GM18511 (cell line): ENCODE measurements around the gene CNOT10.
A peak's percentile ranks its signal among the peaks of the same experiment; 100 is the strongest.
"Not testable (repeated sequence)": the region's sequence is repeated elsewhere in the genome, so short reads cannot be mapped to it uniquely, and the experiment has no call there.

Experiments
- ATAC-seq: cut with Tn5 transposase; IDR thresholded peaks from one replicate; pipeline ENCODE4 v1.9.1; 2021; ENCODE audit warnings: mild to moderate bottlenecking, moderate library complexity; ENCODE audit not compliant: unreplicated experiment

The CNOT10 gene, protein sequence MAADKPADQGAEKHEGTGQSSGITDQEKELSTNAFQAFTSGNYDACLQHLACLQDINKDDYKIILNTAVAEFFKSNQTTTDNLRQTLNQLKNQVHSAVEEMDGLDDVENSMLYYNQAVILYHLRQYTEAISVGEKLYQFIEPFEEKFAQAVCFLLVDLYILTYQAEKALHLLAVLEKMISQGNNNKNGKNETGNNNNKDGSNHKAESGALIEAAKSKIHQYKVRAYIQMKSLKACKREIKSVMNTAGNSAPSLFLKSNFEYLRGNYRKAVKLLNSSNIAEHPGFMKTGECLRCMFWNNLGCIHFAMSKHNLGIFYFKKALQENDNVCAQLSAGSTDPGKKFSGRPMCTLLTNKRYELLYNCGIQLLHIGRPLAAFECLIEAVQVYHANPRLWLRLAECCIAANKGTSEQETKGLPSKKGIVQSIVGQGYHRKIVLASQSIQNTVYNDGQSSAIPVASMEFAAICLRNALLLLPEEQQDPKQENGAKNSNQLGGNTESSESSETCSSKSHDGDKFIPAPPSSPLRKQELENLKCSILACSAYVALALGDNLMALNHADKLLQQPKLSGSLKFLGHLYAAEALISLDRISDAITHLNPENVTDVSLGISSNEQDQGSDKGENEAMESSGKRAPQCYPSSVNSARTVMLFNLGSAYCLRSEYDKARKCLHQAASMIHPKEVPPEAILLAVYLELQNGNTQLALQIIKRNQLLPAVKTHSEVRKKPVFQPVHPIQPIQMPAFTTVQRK

GRCh38 chr3:32684800-32685542, at the start of gene CNOT10:
Gene CNOT10, plus strand, starts transcription at chr3:32685188. Its CDS starts 273 bp downstream, at chr3:32685461.
- ATAC-seq: peak; percentile 98

GRCh38 chr3:32640939-32641338, 44.0 kb upstream of the CNOT10 start:
- no peak for ATAC-seq

DNA sequence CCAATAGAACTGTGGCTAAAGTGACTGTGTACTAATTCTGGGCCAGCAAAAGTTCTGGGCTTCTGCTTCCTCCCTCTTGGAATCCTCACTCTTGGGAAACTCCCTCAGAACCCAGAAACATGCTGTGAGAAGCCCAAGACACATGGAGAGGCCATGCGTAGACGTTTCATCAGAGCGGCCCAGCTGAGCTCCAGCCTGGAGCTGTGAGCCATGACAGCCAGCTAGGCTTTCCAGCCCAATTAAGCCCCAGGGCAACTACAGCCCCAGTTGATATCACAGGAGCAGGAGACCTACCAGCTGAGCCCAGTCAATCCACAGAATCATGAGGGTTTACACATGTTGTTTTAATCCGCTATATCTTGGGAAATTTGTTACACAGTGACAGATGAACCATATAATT, 43.6 kb upstream of the CNOT10 start:
- ATAC-seq: no peak

GRCh38 chr3:32643354-32643753, 41.6 kb upstream of the CNOT10 start:
- no peak for ATAC-seq

GRCh38 chr3:32643816-32644215, 41.2 kb upstream of the CNOT10 start:
- no peak for ATAC-seq

DNA sequence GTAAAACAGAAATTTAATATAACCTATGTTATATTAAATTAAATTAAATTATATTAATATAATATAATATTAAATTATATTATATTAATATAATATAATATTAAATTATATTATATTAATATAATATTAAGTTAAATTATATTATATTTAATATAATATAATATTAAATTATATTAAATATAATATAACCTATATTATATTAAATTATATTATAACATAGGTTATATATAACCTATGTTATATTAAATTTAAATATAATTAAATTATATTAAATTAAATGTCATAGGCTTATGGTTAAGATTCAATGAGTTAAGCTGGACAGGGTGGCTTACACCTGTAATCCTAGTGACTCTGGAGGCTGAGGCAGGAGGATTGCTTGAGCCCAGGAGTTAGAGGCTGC, 40.6 kb upstream of the CNOT10 start:
- no peak for ATAC-seq

GRCh38 chr3:32646761-32647160, 38.2 kb upstream of the CNOT10 start:
- ATAC-seq: no peak

- not testable (repeated sequence) for ATAC-seq
Measured at GRCh38 chr3:32652337-32653100, 32.5 kb upstream of the CNOT10 start.

DNA sequence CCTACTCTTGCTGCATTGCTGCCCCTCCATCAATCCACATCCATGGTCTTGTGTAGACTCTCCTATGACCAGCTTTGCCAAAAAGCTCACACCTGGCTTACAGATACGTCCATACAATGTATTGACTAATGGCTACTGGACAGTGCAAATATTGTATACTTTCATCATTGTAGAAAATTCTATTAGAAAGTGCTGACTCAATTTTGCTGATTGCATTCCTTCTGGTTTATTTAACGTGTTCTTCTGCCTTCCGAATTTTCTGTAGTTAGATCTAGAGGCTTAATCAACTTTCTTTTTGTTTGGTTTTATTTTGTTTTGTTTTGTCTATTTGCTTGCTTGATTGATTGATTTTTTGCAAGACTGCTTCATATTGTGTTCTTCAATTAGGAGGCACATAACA, 29.8 kb upstream of the CNOT10 start:
- no peak for ATAC-seq

DNA sequence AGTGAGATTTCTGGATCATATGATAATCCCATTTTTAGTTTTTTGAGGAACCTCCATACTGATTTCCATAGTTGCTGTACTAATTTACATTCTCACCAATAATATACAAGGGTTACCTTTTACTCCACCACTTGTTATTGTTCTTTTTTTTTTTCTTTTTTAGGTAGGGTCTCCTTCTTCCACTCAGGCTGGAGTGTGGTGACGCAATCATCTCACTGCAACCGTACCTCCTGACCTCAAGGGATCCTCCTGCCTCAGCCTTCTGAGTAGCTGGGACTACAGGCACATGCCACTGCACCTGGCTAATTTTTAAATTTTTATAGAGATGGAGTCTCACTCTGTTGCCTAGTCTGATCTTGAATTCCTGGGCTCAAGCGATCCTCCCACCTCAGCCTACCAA, 24.4 kb upstream of the CNOT10 start:
- ATAC-seq: no peak

- ATAC-seq: no peak
Measured at GRCh38 chr3:32662647-32663046, 22.3 kb upstream of the CNOT10 start.

GRCh38 chr3:32664630-32665075, 20.3 kb upstream of the CNOT10 start:
- not testable (repeated sequence) for ATAC-seq

DNA sequence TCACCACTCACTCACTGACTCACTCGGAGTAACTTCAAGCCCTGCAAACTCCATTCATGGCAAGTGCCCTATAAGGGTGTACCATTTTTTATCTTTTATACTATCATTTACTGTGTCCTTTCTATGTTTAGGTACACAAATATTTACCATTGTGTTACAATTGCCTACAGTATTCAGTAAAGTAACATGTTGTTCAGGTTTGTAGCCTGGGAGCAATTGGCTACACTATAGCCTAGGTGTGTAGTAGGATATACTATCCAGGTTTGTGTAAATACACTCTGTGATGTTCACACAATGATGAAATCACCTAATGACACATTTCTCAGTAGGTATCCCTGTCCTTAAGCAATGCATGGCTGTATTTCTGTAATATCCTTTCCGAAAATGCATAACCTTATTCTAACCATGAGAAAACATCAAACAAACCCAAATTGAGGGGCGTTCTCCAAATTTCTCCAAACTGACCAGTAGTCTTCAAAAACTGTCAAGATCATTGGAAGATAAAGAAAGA, 17.9 kb upstream of the CNOT10 start:
- ATAC-seq: no peak

DNA sequence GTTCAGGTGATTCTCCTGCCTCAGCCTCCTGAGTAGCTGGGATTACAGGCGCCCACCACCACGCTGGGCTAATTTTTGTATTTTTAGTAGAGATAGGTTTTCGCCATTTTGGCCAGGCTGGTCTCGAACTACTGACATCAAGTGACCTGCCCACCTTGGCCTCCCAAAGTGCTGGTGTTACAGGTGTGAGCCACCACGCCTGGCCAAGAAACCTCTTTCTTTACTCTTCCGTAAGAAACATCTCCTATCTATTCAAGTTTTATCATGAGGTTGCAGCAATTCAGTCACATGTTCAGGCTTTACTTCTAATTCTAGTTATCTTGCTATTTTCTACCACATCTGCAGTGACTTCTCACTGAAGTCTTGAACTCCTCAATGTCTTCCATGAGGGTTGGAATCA, 15.8 kb upstream of the CNOT10 start:
- ATAC-seq: not testable (repeated sequence)

GRCh38 chr3:32673730-32674129, 11.3 kb upstream of the CNOT10 start:
- not testable (repeated sequence) for ATAC-seq

DNA sequence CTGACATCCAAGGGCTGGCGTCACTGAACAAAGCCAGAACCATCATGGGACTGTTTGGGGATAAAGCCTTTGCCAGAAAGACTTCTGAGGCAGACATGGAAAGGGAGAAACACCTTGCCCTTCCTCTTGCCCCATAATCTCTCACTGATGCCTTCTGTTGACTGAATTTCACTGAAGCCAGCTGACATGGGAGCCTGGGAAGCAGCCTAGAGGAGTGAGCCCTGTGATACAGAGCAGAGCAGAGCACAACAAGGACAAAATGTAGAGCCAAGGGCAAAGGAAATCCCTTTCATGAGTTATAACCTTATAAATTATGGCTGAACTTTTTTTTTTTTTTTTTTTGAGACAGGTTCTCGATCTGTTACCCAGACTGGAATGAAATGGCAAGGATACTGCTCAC, 9.8 kb upstream of the CNOT10 start:
- no peak for ATAC-seq

GRCh38 chr3:32675650-32676049, 9.3 kb upstream of the CNOT10 start:
- ATAC-seq: no peak

DNA sequence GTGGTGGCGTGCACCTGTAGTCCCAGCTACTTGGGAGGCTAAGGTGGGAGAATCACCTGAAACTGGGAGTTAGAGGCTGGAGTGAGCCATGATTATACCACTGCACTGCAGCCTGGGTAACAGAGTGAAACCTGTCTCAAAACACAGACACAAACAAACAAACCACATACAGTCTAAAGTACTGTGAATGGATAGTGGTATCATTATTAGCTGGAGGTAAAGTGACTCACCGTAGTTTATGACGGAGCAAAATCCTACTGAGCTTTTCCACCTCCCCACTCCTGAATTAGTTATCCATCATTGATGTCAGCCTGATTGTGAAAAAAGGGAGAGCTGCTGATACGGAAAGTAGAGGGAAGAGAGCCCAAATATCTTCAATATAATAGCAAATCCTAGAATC, 3.2 kb upstream of the CNOT10 start:
- no peak for ATAC-seq

DNA sequence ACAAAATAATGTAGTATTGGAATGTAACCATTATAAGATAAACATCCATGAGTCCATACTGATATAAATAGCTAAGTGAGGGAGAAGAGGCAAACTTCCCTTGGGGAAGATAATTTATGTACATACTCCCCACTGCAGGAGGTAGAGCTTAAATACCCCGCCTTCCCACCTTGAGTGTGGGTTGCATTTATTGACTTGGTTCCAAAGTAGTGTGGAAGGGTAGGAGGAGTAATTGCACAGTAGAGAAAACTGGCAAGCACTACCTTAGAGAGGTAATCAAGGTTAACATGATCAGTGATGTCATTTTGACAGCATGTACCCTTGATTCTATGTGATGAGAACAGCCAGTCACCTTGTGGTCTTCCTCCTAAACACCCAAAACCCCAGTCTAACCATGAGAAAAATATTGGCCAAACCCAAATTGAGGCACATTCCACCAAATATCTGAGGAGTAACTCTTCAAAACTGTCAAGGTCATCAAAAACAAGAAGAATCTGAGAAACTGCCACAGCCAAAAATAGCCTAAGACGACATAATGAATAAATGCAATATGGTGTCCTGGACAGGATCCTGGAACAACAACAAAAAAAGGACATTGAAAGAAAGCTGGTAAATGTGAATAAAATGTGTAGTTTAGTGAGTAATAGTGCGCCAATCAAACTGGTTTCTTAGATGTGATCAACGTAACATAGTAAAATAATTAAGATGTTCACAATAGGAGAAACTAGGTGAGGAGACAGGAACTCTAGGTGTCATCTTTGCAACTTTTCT, 774 bp upstream of the CNOT10 start:
- ATAC-seq: no peak
